Measurements from ENCODE around the gene ZNF543. TPM values are rescaled to one million over a fixed set of nuclear protein-coding genes. Genes with fewer than 3 reads are reported as not detected.
A peak's percentile ranks its signal among the peaks of the same experiment; 100 is the strongest.

ZNF543 gene
- total and polyA plus RNA-seq, 2 of the 13 experiments (the other 11 are each of a cell fraction or from before 2014, with no cell fraction given) = 2.1 to 8.9 TPM

DNA sequence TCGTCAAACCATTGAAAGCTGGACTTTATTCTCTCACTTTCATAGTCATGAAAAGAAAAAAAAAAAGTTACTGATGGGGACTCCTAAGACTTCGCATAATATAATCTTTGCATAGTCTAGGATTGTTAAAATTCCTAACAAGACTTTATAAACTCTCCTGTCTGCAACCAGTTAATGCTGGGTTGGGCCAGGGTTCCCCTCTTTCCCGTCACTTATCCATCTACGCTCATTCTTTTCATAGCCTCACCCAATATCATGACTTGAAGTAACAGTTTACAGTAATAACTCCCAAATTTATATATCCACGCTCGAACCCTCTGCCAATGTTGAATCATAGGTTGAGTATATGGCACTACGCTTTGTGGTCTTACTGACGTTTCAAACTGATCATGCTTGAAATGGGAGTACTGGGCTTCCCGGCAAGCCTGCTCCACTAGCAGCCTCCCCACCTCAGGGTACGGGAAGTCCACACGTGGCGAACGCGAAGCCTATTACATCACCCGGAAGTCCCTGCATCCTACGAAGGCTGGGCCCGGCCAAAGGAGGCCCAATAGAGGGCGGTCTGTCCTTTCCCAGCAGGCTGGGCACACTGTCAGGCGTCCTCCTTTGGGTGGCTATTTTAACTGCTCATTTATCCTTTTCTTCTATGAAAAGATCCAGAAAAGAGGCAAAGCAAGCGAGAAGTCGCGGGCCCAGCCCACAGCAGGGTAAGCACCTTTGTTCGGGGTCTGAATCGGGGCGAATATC lies 40.7 kb upstream of the ZNF543 start:
- H3K4me2 ChIP-seq (ENCODE audit: low read depth, low read length) = peak overlapping the region; percentile 92
- peaks cover 43% of the 10 kb centered on the region for H3K79me2 ChIP-seq (ENCODE audit: insufficient read depth, low read length)
- H3K9ac ChIP-seq (ENCODE audit: insufficient read depth, low read depth, low read length) = peak overlapping the region; percentile 100
- peak overlapping the region; percentile 79 to 95 (median 87) for H3K4me3 ChIP-seq (replicated peaks in 1 of 3; ENCODE audit: insufficient read depth in 1 of 3, low read depth in 2 of 3, low read length in 3 of 3)
- H4K20me1 ChIP-seq (ENCODE audit: insufficient read depth, low read length) = peaks cover 23% of the 10 kb centered on the region
- BruUV-seq (replicated peaks) = TSS peak; percentile 83
- H2AFZ ChIP-seq (ENCODE audit: low read length) = no peak overlapping the region
- H3K36me3 ChIP-seq (replicated peaks in 1 of 2; ENCODE audit: control insufficient read depth in 1 of 2, insufficient read depth in 2 of 2, low read length in 2 of 2) = peaks cover 6 to 10% of the 10 kb centered on the region in 2 experiments; a peak in 4 of 5 replicates
- no peaks in the 10 kb centered on the region; a peak in 1 of 5 replicates for H3K27me3 ChIP-seq (ENCODE audit: control insufficient read depth in 1 of 2, insufficient read depth in 2 of 2, low read length in 2 of 2)
- peak overlapping the region; percentile 98 for H3K27ac ChIP-seq (ENCODE audit: extremely low read length, insufficient read depth, low read length)
- 14% methylated on average over 18 of the region's 25 CpGs for WGBS (ENCODE audit: low lambda C conversion rate)
- in situ Hi-C loops (cut with HindIII; ENCODE audit: extremely low pct_ligation_motif_present, low pct_unique_long_range_greater_than_20kb) = loop anchor here (5.0 kb wide), 1 partner anchor 37 kb away; the partner anchor contains the start of gene ZNF805
- peaks cover 61% of the 10 kb centered on the region for H3K4me1 ChIP-seq (ENCODE audit: insufficient read depth, low read length)
- FAIRE-seq (peak; percentile 97), ATAC-seq (peak; percentile 94), DNase-seq (ENCODE audit: low spot score) (peak; percentile 95)
- CTCF ChIA-PET (ENCODE audit: low intra/inter-chr PET ratio, low total read pairs) = no interaction called here
- no peaks in the 10 kb centered on the region for H3K9me3 ChIP-seq (ENCODE audit: low read length)
- POLR2A ChIA-PET = no interaction called here
- intact Hi-C loops (cut with micrococcal nuclease; ENCODE audit: unreplicated experiment) = loop anchor here (1.0 to 2.0 kb wide), 2 partner anchors 39 to 83 kb away; partner anchors contain the start of genes TRAPPC2B, ZNF547 and ZNF805
- 0 out of 2 replicates have a peak, but pooled peaks have one; percentile 32 for TF ChIP-seq ZNF451 (CRISPR knock-in tag; IDR thresholded peaks at IDR 0.05)
- TF ChIP-seq NKX3-1 (CRISPR knock-in tag; IDR thresholded peaks at IDR 0.05) = peak; percentile 86; the same call in 1 of the 2 replicates
- peak; percentile 58 for TF ChIP-seq HOXA3 (CRISPR knock-in tag; IDR thresholded peaks at IDR 0.05)
- TF ChIP-seq YY1 (IDR thresholded peaks at IDR 0.05; ENCODE audit: insufficient read depth, insufficient replicate concordance, low read depth, low read length) = no peak
- TF ChIP-seq ZNF790 (CRISPR knock-in tag; IDR thresholded peaks at IDR 0.05; ENCODE audit: borderline replicate concordance) = 0 out of 2 replicates have a peak, but pooled peaks have one; percentile 0
- peak; percentile 90; the same call in 1 of the 2 replicates for TF ChIP-seq ZNF136 (CRISPR knock-in tag; IDR thresholded peaks at IDR 0.05; ENCODE audit: low read depth)
- peak; percentile 91 for TF ChIP-seq ARNTL (CRISPR knock-in tag; IDR thresholded peaks at IDR 0.05)
- peak; percentile 80 for TF ChIP-seq AHR (CRISPR knock-in tag; IDR thresholded peaks at IDR 0.05)
- peak; percentile 74 for TF ChIP-seq FOXA3 (CRISPR knock-in tag; IDR thresholded peaks at IDR 0.05)
- TF ChIP-seq RXRB (CRISPR knock-in tag; IDR thresholded peaks at IDR 0.05; ENCODE audit: borderline replicate concordance) = peak; percentile 81
- no peak for TF ChIP-seq SRF (IDR thresholded peaks at IDR 0.05; ENCODE audit: low read depth, low read length)
- TF ChIP-seq ZNF225 (CRISPR knock-in tag; IDR thresholded peaks at IDR 0.05) = no peak; the same call in 1 of the 2 replicates
- TF ChIP-seq ZNF24 (IDR thresholded peaks at IDR 0.05) = no peak
- TF ChIP-seq, protein P1, sequence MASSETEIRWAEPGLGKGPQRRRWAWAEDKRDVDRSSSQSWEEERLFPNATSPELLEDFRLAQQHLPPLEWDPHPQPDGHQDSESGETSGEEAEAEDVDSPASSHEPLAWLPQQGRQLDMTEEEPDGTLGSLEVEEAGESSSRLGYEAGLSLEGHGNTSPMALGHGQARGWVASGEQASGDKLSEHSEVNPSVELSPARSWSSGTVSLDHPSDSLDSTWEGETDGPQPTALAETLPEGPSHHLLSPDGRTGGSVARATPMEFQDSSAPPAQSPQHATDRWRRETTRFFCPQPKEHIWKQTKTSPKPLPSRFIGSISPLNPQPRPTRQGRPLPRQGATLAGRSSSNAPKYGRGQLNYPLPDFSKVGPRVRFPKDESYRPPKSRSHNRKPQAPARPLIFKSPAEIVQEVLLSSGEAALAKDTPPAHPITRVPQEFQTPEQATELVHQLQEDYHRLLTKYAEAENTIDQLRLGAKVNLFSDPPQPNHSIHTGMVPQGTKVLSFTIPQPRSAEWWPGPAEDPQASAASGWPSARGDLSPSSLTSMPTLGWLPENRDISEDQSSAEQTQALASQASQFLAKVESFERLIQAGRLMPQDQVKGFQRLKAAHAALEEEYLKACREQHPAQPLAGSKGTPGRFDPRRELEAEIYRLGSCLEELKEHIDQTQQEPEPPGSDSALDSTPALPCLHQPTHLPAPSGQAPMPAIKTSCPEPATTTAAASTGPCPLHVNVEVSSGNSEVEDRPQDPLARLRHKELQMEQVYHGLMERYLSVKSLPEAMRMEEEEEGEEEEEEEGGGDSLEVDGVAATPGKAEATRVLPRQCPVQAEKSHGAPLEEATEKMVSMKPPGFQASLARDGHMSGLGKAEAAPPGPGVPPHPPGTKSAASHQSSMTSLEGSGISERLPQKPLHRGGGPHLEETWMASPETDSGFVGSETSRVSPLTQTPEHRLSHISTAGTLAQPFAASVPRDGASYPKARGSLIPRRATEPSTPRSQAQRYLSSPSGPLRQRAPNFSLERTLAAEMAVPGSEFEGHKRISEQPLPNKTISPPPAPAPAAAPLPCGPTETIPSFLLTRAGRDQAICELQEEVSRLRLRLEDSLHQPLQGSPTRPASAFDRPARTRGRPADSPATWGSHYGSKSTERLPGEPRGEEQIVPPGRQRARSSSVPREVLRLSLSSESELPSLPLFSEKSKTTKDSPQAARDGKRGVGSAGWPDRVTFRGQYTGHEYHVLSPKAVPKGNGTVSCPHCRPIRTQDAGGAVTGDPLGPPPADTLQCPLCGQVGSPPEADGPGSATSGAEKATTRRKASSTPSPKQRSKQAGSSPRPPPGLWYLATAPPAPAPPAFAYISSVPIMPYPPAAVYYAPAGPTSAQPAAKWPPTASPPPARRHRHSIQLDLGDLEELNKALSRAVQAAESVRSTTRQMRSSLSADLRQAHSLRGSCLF (CRISPR knock-in tag; IDR thresholded peaks at IDR 0.05; ENCODE audit: borderline replicate concordance) = no peak
- TF ChIP-seq SAP130 (CRISPR knock-in tag; IDR thresholded peaks at IDR 0.05; ENCODE audit: low read depth) = peak; percentile 98
- no peak for TF ChIP-seq ZNF296 (CRISPR knock-in tag; conservative IDR thresholded peaks at IDR 0.05)
- TF ChIP-seq, protein P2, sequence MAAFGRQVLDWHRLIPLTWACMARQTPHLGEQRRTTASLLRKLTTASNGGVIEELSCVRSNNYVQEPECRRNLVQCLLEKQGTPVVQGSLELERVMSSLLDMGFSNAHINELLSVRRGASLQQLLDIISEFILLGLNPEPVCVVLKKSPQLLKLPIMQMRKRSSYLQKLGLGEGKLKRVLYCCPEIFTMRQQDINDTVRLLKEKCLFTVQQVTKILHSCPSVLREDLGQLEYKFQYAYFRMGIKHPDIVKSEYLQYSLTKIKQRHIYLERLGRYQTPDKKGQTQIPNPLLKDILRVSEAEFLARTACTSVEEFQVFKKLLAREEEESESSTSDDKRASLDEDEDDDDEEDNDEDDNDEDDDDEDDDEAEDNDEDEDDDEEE (CRISPR knock-in tag; IDR thresholded peaks at IDR 0.05) = no peak
- TF ChIP-seq KDM5B (CRISPR knock-in tag; IDR thresholded peaks at IDR 0.05; ENCODE audit: borderline replicate concordance) = peak; percentile 47
- peak; percentile 34 for TF ChIP-seq ZNF430 (CRISPR knock-in tag; IDR thresholded peaks at IDR 0.05)
